GM18519 (cell line): ENCODE data around the gene FAM216B.

Experiments
- ATAC-seq: cut with Tn5 transposase; IDR thresholded peaks from one replicate; pipeline ENCODE4 v1.9.1; 2021; ENCODE audit warnings: mild to moderate bottlenecking, moderate library complexity; ENCODE audit not compliant: unreplicated experiment, low FRiP score

The FAM216B gene

DNA sequence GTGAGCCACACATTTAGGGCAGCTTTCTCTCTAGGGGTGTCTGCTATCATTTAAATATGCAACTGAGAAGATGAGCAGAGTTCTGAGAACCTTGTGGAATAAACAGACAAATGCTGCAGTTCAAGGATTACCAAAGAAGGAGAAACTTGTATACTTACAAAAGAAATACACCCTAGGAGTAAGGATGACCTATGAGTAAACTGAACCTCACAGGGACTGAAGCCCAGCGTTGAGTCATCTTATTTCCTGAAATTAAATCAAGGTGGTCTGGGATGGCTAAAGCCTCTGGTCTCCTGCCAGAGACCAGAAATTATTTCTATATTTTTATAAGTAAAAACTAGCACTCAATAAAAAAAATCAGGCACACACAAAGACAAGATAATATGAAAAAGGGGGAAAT lies 40.1 kb downstream of the FAM216B start:
- ATAC-seq, result no peak

DNA sequence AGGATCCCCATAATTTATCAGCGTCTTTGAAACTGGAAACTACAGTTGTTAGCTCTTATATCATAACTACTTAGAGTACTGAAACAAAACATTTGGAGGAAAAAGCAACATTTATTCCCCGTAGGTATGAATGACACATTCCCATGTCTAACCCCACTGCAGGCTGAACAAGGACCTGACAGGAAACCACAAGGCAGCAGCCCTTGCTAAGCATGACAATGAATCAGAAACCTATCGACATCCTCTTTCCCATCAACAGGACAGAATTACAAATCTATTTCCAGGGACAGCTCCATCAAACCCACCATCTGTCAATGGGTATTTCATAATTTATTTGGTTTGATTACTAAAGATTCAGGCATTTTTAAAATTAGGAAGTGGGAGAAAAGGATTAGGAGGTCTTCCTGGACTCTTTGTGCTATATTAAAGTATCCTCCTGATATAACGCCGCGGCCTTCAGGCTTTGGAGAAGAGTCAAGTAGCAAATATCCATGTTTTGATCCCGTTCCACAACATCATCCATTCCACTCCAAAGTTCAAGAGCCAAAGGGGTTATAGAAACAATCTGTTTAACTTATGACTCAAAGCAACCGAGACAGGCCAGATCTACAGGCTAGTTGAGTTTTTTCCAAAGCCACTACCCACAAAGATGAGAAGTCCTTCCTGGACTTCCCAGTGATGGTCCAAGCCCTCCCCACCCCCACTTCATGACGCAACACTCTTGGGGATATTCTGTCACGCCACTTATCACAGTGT lies 51.1 kb downstream of the FAM216B start:
- ATAC-seq, result no peak

DNA sequence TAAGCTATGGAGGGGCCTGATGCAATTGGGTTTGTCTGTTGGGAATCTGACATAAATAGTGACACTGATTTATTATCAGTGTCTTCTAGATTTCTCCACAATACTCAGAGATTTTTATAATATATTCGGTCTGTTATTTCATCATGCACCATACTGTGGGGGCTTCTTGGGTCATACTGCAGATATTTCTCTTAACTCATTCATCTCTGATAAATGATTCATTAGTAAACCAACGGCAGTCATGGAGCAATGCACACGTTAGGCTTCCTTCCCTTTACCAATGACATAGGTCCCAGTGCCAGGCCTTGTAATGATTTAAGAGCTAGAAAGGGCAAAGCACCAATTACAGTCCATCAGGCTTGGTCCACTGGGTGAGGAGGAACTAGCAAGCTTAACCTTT lies 53.6 kb downstream of the FAM216B start:
- no peak for ATAC-seq

DNA sequence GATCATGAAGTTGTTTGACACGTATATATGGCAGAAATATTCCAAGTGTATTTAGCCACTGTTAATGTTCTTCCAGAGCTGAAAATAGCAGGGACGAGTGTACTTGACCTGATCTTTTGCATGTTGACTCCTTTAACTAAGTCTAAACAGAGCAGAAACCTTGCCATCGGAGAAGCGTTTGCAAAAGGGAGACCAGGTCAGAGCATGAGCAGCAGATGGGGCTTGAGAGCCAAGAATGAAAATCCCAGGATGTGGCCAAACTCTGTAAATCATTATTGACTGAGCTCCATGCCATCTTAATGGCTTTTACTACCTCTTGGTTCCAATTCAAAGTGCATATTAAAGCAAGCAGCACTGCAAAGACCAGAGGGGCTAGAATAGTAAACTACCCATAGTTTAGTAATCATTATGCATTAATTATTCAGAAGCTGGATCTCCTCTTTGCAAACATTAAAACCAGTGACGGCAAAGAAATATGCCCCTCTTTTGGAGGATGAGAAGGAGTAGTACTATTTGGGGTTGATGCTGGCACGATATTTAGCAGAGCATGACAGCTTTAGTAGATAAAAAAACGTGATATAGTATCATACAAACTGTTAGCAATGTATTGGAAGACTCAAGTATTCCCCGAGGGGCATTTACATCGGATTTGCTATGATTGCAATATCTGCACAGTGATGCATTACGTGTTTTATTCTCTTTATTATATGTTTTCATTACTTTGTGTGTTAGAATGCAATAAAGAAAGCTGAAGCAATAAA lies 55.7 kb downstream of the FAM216B start:
- no peak for ATAC-seq
